G401.6 (cell line): ENCODE data around the gene DIPK1B.
A peak's percentile ranks its signal among the peaks of the same experiment; 100 is the strongest.
"Not testable (repeated sequence)": the region's sequence is repeated elsewhere in the genome, so short reads cannot be mapped to it uniquely, and the experiment has no call there.

Experiments
- FAIRE-seq: peaks from 2 replicates; lab custom pipeline; 2012; peaks lifted over from hg19 to GRCh38; lab: Jason Lieb, UNC

DIPK1B gene

DNA sequence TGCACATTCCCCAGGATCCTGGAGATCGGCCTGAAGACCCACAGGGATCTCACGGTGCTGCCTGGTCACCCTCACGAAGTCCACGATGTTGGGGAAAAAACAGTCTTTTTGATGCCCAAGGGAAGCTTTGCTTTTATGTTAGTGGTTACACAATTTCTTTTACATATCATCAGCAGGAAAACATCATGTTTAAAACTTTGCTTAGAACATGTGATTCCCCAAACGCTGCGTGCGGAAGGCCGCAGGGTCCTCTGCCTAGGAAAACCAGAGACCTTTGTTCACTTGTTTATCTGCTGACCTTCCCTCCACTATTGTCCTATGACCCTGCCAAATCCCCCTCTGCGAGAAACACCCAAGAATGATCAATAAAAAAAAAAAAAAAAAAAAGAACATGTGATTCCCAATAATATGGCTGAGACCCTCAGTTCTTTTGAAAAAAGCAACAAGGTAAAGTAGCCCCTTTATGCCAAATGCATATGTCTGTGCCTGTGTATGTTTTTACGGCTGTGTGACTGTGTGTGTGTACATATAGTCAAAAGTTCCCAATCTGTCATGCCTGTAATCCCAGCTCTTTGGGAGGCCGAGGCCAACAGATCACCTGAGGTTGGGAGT is 13.6 kb upstream of the DIPK1B start:
- FAIRE-seq = no peak

GRCh38 chr9:136700304-136700703 is 12.1 kb upstream of the DIPK1B start:
- no peak for FAIRE-seq

GRCh38 chr9:136700959-136701667 is 11.3 kb upstream of the DIPK1B start:
- no peak for FAIRE-seq

DNA sequence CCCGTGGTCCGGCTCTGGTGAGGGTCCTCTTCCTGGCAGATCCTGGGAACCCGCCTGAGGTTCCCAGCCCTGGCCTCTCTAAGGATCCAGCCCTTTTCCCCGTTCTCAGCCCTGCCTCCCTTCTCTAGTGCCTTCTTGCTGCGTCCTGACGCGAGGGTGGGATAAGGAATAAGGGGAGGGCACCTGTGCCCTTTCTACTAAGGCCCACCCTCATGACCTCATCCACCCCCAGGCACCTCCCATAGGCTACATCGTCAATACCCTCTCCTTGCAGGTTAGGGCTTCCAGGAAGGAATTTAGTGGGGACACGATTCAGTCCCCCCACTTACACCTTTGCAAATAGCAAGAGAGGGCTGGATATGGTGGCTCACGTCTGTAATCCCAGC is 10.7 kb upstream of the DIPK1B start:
- FAIRE-seq = no peak

- FAIRE-seq = no peak
Measured at GRCh38 chr9:136703276-136703860, 9.0 kb upstream of the DIPK1B start.

DNA sequence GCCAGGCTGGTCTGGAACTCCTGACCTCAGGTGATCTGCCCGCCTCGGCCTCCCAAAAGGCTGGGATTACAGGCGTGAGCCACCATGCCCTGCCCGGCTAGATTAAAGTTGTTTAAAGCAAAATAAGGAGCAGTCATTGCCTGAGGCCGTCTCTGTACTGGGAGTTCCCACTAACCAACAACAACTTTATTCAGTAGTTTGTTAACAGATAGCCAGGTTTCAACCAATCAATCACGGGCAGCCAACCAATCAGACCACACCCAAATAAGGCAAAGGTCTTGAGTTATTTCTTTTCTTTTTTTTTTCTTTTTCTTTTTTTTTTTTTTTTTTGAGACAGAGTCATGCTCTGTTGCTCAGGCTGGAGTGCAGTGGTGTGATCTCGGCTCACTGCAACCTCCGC is 7.6 kb upstream of the DIPK1B start:
- FAIRE-seq = not testable (repeated sequence)

DNA sequence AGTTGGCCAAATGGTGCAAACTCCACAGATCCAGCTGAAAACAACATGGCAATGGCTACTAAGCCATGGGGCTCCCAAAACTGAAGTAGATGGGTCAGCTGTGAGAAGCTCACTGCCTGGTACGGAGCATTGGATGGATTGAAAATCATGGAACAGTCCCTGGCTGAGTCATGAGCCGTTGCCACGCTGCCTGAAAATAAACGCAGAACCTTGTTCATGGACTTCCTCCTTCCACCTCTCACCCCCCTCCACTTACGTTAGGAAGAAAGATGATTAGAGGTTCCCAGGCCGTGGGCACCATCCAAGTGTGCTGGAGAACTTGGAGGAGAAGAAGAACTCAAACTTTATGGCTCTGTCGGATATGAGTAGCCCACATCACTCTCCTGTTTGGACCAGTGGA is 6.8 kb upstream of the DIPK1B start:
- no peak for FAIRE-seq

DNA sequence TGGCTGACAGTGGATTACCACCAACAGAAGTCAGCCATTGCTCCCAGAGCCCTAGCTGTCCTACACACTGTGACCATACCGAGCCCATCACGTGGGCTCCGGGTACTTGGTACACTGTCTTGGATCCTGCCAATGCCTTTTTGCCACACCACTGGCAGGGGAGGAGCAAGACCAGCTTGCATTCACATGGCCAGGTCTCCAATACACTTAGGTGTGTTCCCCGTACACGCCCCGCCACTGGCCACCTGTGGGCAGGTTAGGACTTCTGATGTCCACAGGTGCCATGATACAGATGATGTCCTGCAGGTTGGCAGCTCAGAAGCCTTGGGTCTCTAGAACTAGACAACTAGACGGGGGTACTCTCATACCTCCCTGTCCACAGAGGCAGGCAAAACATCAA is 5.4 kb upstream of the DIPK1B start:
- FAIRE-seq = no peak

DNA sequence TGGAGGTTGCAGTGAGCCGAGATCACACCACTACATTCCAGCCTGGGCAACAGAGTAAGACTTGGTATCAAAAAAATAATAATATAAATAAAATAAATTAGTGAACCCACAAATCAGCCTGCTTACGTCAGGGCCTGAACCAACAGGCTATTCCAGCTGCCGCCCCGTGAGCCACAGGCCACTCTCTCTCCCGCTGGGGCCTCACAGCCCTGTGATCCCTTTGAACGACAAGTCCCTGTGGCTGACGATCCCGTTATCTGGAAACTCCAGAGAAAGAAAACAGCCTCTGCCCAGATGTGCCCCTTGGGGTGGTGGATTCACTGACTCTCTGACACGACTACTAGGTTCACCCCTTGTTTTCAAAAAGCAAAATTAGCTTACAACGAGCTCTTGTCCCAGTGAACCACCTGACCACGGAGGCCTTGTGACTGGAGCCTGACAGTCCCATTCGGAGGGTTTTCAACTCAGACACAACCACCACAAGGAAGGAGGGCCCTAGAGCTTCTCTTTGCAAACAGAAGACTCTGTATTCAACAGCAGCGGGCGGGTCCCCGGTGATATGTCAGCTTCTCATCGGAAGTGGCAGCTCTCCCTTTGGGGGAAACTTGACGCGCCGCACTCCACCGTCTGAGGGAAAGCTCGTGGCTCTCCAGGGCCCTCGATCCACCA is 4.4 kb upstream of the DIPK1B start:
- FAIRE-seq = no peak

- FAIRE-seq = no peak
Measured at GRCh38 chr9:136709454-136710109, 2.8 kb upstream of the DIPK1B start.

GRCh38 chr9:136710543-136710942 is 1.8 kb upstream of the DIPK1B start:
- no peak for FAIRE-seq

DNA sequence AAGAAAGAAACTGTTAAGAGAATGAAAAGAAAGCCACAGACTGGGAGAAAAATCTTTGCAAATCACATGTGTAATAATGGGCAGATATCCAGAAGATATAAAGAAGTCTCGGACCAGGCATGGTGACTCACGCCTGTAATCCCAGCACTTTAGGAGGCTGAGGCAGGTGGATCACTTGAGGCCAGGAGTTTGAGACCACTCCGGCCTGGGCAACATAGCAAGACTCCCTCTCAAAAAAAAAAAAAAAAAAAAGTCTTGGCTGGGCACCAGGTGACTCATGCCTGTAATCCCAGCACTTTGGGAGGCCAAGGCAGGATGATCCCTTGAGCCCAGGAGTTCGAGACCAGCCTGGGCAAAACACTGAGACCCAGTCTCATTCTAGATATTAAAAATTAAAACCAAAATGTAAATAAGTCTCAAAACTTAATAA is 1.1 kb upstream of the DIPK1B start:
- FAIRE-seq = peak; percentile 64

DNA sequence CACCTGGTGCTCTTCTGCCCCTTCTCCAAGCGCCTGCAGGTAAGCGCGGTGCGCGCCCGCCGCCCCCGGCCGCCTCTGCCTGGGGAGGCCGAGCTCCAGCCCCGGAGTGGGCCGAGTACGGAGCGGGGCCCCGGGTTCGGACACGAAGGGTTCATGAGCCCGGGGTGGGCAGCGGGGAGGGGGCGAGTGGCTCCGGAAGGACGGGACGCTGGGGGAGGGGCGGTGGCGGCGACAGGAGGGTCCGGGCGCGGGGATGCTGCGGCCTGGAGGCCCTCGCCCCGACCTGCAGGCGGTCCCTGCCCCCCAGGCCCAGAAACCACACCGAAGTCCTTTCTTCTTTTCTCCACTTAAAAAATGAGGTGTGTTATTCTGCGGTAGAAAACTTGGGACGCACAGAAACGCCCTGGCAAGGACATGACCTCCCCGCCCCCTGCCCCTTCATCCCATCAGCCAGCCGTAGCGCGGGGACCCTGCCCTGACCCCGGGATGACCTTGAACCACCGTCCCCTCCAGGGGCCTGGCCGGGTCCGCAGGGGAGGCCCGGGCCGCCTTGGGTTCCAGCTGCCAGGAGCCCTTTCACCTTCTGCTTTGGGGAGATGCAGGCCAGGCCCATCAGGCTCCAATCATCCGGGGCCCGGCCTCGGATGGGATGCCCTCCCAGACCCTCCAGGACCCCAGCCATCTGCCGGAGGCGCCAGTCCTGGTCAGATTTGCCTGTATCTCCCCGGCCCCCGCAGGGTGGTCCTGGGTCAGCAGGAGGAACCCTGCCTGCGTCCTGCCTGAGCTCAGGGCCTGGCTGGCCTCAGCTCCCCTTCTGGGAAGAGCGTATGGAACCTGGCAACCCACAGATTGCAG is 545 bp downstream of the DIPK1B start:
- FAIRE-seq = no peak

- FAIRE-seq = no peak
Measured at GRCh38 chr9:136713550-136713949, 1.2 kb downstream of the DIPK1B start.

DNA sequence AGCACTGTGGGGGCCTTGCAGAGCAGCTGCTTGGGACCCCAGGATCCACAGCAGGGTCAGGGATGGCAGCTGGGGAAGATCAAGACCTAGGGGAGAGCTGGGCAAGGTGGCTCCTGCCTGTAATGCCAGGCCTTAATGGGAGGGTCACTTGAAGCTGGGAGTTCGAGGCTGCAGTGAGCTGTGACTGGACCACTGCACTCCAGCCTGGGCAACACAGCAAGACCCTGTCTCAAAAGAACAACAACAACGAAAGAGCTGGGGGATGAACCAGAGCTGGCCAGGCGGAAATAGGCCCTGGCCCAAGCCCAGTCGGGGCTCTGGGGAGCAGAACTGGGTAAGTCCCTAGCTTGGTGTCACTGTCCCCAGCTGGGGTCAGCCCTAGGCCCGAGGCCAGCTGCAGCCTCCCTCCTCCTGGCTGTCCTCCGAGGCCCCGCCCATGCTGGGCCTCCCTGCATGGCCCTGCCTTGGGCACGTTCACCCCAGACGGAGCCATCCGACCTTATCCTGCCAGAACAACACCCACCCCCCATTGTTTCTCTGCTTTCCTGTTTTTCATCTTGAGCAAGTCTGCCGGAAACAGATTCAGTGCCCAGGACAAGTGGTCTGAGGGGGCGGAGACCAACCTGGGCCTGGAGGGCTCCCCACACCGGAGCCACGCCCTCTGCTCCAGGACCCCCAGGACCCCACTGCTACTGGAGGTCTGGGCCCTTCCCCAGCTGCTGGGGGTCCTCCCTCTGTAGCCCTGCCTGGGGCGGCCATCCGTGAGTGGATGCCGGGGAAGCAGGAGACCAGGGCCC is 1.9 kb downstream of the DIPK1B start:
- no peak for FAIRE-seq

DNA sequence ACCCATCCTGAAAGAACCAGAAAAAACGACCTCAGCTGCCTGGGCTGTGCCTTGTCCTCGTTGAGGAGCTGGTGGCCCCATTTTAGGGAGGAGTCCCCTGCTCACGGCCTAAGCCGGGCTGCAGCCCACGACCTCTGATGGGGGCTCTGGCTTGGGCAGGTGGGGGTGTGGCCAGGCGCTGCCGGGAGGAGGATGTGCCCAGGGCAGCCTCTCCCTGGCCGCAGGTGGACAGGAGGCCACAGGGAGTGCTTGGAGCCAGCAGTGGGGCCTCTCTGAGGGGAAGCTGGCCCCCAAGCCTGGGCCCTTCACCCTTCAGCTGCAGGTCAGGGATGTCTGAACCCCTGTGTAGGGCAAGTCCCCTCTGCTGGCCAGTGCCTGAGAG is 2.5 kb downstream of the DIPK1B start:
- FAIRE-seq = no peak

DNA sequence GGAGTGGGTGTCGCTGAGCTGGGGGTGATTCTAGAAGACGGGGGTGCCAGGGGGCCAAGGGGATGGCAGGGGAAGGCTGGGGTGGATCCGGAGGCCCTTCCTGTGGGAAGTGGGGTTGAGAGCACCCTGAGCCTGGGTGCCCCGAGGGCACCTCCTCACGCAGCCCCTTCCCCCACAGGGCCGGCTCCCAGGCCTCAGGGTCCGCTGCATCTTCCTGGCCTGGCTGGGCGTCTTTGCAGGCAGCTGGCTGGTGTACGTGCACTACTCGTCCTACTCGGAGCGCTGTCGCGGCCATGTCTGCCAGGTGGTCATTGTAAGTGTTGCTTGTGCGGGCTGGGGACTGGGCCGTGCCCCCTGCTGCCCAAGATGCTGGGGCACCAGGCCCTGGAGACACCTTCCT is 5.0 kb downstream of the DIPK1B start:
- no peak for FAIRE-seq

- no peak for FAIRE-seq
Measured at GRCh38 chr9:136718345-136719194, 6.2 kb downstream of the DIPK1B start.

DNA sequence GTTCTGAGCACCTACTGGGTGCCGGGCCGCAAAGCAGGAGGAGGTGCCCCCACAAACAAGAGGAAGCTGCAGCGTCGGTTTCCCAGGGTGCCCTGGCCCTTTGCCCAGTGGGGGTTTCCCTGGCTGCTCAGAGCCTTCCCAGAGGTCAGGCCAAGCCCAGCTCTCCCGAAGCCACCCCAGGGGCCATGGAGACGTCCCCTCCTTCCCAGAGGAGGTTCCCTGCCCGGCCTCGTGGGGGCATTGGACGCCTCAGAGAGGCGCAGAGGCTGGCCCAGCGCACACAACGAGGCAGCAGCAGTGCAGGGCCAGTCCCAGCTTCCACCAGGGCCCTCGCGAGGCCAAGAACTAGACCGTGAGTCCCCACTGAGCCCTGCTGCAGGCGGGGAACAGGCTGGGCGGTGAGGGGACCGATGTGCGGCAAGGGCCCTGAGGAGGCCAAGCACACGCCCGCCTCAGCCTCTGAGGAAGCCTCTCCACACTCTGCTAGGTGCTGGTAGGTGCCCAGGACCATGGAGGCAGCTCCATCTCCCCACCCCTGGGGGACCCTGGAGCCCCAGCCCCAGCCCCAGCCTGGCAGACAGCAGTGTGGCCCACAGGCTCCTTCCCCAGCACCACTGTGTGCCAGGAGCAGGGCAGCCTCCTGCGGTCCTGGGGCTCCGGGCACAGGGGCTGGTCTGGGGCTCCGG is 7.0 kb downstream of the DIPK1B start:
- no peak for FAIRE-seq
